Activated CD4-positive, alpha-beta T cell treated with anti-CD3 and anti-CD28 coated beads for 4 hours (primary cell): ENCODE results near the gene KDM5A.
"Not testable (repeated sequence)": the region's sequence is repeated elsewhere in the genome, so short reads cannot be mapped to it uniquely, and the experiment has no call there.

Experiments
- DNase-seq, 2 donors: peaks; one replicate each; pipeline ENCODE4 v3.0.0-alpha.2; 2020

The KDM5A gene

GRCh38 chr12:332581-333205, 56.4 kb downstream of the KDM5A start:
- DNase-seq: no peak

GRCh38 chr12:331287-331686, 57.8 kb downstream of the KDM5A start:
- DNase-seq: no peak

GRCh38 chr12:325906-326305, 63.2 kb downstream of the KDM5A start:
- no peak for DNase-seq

- DNase-seq: no peak
Observed at GRCh38 chr12:323507-323906, 65.6 kb downstream of the KDM5A start.

- no peak for DNase-seq
Observed at GRCh38 chr12:321606-322326, 67.4 kb downstream of the KDM5A start.

GRCh38 chr12:318759-319515, 70.2 kb downstream of the KDM5A start:
- DNase-seq: no peak

GRCh38 chr12:308511-308910, 80.6 kb downstream of the KDM5A start:
- no peak for DNase-seq

GRCh38 chr12:307406-307805, 81.7 kb downstream of the KDM5A start:
- DNase-seq: no peak

- DNase-seq: no peak
Observed at GRCh38 chr12:304805-305204, 84.3 kb downstream of the KDM5A start.

GRCh38 chr12:302766-303165, 86.4 kb downstream of the KDM5A start:
- DNase-seq: not testable (repeated sequence)

- DNase-seq: not testable (repeated sequence)
Observed at GRCh38 chr12:300166-300565, 89.0 kb downstream of the KDM5A start.

GRCh38 chr12:299511-299910, 89.6 kb downstream of the KDM5A start:
- not testable (repeated sequence) for DNase-seq

GRCh38 chr12:298059-298458, 91.1 kb downstream of the KDM5A start:
- DNase-seq: not testable (repeated sequence)

- DNase-seq: no peak
Observed at GRCh38 chr12:295132-295531, 94.0 kb downstream of the KDM5A start.

GRCh38 chr12:293199-293598, 95.9 kb downstream of the KDM5A start:
- no peak for DNase-seq

- no peak for DNase-seq
Observed at GRCh38 chr12:292186-292585, 96.9 kb downstream of the KDM5A start.

- no peak for DNase-seq
Observed at GRCh38 chr12:291153-291723, 97.9 kb downstream of the KDM5A start.

GRCh38 chr12:288687-289086, 100.4 kb downstream of the KDM5A start:
- DNase-seq: no peak

- no peak for DNase-seq
Observed at GRCh38 chr12:286531-287300, 102.4 kb downstream of the KDM5A start.

- DNase-seq: no peak
Observed at GRCh38 chr12:278046-278445, 111.1 kb downstream of the KDM5A start.

GRCh38 chr12:275812-276211, 113.3 kb downstream of the KDM5A start:
- no peak for DNase-seq

- DNase-seq: no peak
Observed at GRCh38 chr12:273382-273781, 115.7 kb downstream of the KDM5A start.

- DNase-seq: no peak
Observed at GRCh38 chr12:272942-273341, 116.2 kb downstream of the KDM5A start.
